OCI-LY7 (cell line): Measurements from ENCODE around the gene CHD2. TPM values are rescaled to one million over a fixed set of nuclear protein-coding genes. Genes with fewer than 3 reads are reported as not detected.

ENCODE experiments used
- BruUV-seq: library from RNA; stranded (reverse); fragments of 400-500 nt; replicated peaks from 2 replicates; lab custom pipeline; 2021; lab: Mats Ljungman, UMichigan
- CTCF ChIA-PET: fragments of 300-600 bp; sonication (Branson Sonifier 250); formaldehyde crosslinking; loops from one replicate; lab custom pipeline; 2022; ENCODE audit warnings: antibody characterized with exemption; ENCODE audit not compliant: unreplicated experiment; lab: Charles Lee
- POLR2A ChIA-PET: fragments of 300-600 bp; sonication (Branson Sonifier 250); formaldehyde crosslinking; loops from one replicate; lab custom pipeline; 2022; ENCODE audit warnings: antibody characterized with exemption; lab: Charles Lee
- DNase-seq: peaks from one replicate; pipeline ENCODE4 v3.0.0-alpha.2; 2015; ENCODE audit warnings: low spot score
- H2AFZ ChIP-seq: fragments of 200-600 bp; sonication (generic), shearing (Covaris generic); 2 replicates; pipeline ENCODE4 v1.6.1; 2014; ENCODE audit warnings: mild to moderate bottlenecking, antibody characterized with exemption, low read length, moderate library complexity
- H3K27ac ChIP-seq: fragments of 200-600 bp; sonication (generic); 2 replicates; pipeline ENCODE4 v1.5.1; 2014; ENCODE audit warnings: mixed run types, low read depth, mild to moderate bottlenecking, moderate library complexity, low read length, inconsistent platforms; ENCODE audit not compliant: poor library complexity, severe bottlenecking
- H3K36me3 ChIP-seq: fragments of 200-600 bp; sonication (generic); 2 replicates; pipeline ENCODE4 v1.6.1; 2014; ENCODE audit warnings: mild to moderate bottlenecking, antibody characterized with exemption, low read length, moderate library complexity, mixed read lengths; ENCODE audit not compliant: insufficient read depth
- H3K4me1 ChIP-seq: fragments of 200-600 bp; sonication (generic); 2 replicates; pipeline ENCODE4 v1.5.1; 2014; ENCODE audit warnings: mild to moderate bottlenecking, low read length; ENCODE audit not compliant: insufficient read depth, poor library complexity, severe bottlenecking
- H3K4me2 ChIP-seq: fragments of 200-600 bp; sonication (generic); 2 replicates; pipeline ENCODE4 v1.6.1; 2014; ENCODE audit warnings: mild to moderate bottlenecking, low read length
- H3K4me3 ChIP-seq: fragments of 200-600 bp; sonication (generic); 2 replicates; pipeline ENCODE4 v1.5.1; 2014; ENCODE audit warnings: mild to moderate bottlenecking, low read depth, low read length; ENCODE audit not compliant: poor library complexity, severe bottlenecking
- H3K79me2 ChIP-seq: fragments of 200-600 bp; sonication (generic); 2 replicates; pipeline ENCODE4 v1.6.1; 2016; ENCODE audit warnings: low read depth, mild to moderate bottlenecking, low read length, moderate library complexity, mixed read lengths; ENCODE audit not compliant: insufficient read depth
- H3K9me2 ChIP-seq: fragments of 200-600 bp; sonication (generic); 2 replicates; pipeline ENCODE4 v1.6.1; 2016; ENCODE audit warnings: mild to moderate bottlenecking, low read length, mixed read lengths; ENCODE audit not compliant: insufficient read depth
- H3K9me3 ChIP-seq: fragments of 200-600 bp; sonication (generic); 2 replicates; pipeline ENCODE4 v1.6.1; 2014; ENCODE audit warnings: mild to moderate bottlenecking, mixed run types, low read length, mixed read lengths
- H4K20me1 ChIP-seq: fragments of 200-600 bp; sonication (generic); 2 replicates; pipeline ENCODE4 v1.6.1; 2014; ENCODE audit warnings: mild to moderate bottlenecking, antibody characterized with exemption, low read length, moderate library complexity, mixed read lengths; ENCODE audit not compliant: insufficient read depth
- CTCF ChIP-seq: fragments of 200-600 bp; sonication (generic); conservative IDR thresholded peaks from 2 replicates; pipeline ENCODE4 v1.5.1; 2014; ENCODE audit warnings: mild to moderate bottlenecking, antibody characterized with exemption, low read length, moderate library complexity, mixed read lengths
- EZH2phosphoT487 ChIP-seq: fragments of 200-600 bp; sonication (generic); IDR thresholded peaks from 2 replicates; pipeline ENCODE4 v1.6.1; 2018; ENCODE audit warnings: low read depth, borderline replicate concordance, mild to moderate bottlenecking, mixed run types, antibody characterized with exemption, low read length, moderate library complexity, mixed read lengths
- intact Hi-C: fragments of 100-400 bp; cut with micrococcal nuclease; formaldehyde crosslinking; loops from one replicate; pipeline ENCODE4 v1.10.0; 2022; ENCODE audit not compliant: unreplicated experiment
- total RNA-seq, 2 experiments: library from RNA; depleted of rRNA in 1 of 2; stranded (reverse); fragments of >200 nt in 1 of 2; shearing (Covaris generic) in 1 of 2; gene quantifications; 2 replicates each; pipeline ENCODE4 v1.2.3, GENCODE V29; 2014 to 2022

CHD2 gene
- total RNA-seq, 2 experiments from 2014 or later = 133 to 213 TPM

DNA sequence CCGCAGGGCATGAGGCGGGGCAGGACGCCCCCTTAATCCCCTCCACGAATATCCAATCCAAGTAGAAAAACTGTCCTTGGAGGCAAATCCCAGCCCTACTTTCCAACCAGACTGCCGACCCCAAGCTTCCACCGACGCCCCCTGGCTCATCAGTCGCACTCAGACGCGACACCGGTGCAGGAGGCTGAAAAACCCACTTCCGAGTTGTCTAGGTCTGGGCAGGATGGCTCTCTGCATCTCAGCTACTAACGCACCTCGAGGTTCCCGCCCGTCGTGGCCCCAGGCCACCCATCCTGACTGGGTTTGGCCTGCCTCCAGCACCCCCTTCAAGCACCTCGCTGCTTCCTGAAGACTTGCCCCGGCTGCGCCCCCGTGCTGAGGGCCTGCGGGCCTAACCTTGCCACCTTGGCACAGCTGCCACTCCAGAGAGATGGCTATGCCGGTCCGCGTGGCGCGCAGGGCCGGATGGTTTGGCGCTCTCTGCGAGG is 173.4 kb downstream of the CHD2 start:
- no peak overlapping the region for H2AFZ ChIP-seq
- no TSS peak for BruUV-seq
- intact Hi-C loops = no loop called here
- CTCF ChIA-PET = no interaction called here
- no peak overlapping the region for H3K4me2 ChIP-seq
- POLR2A ChIA-PET = no interaction called here
- no peak for DNase-seq
- no peaks in the 10 kb centered on the region for H3K9me3 ChIP-seq
- no peaks in the 10 kb centered on the region for H4K20me1 ChIP-seq
- no peaks in the 10 kb centered on the region for H3K79me2 ChIP-seq
- no peaks in the 10 kb centered on the region for H3K4me1 ChIP-seq
- TF ChIP-seq CTCF (no peak), EZH2phosphoT487 (no peak)
- H3K9me2 ChIP-seq = no peaks in the 10 kb centered on the region
- H3K4me3 ChIP-seq = no peak overlapping the region
- H3K36me3 ChIP-seq = no peaks in the 10 kb centered on the region
- H3K27ac ChIP-seq = no peak overlapping the region

- H3K9me2 ChIP-seq = no peaks in the 10 kb centered on the region
- H3K36me3 ChIP-seq = no peaks in the 10 kb centered on the region
- no peak overlapping the region for H2AFZ ChIP-seq
- no peaks in the 10 kb centered on the region for H3K4me1 ChIP-seq
- H3K27ac ChIP-seq = no peak overlapping the region
- no peaks in the 10 kb centered on the region for H4K20me1 ChIP-seq
- H3K9me3 ChIP-seq = no peaks in the 10 kb centered on the region
- H3K4me2 ChIP-seq = no peak overlapping the region
- H3K79me2 ChIP-seq = no peaks in the 10 kb centered on the region
- intact Hi-C loops = no loop called here
- DNase-seq = no peak
- no peak overlapping the region for H3K4me3 ChIP-seq
- TF ChIP-seq EZH2phosphoT487 (no peak), CTCF (no peak)
- ChIA-PET CTCF (interaction anchor here (0.6 kb wide), 1 partner anchor 16 kb away, joined by 3 read pairs; no protein-coding TSS in a partner anchor), POLR2A (interaction anchor here (0.6 kb wide), 1 partner anchor 38 kb away, joined by 3 read pairs; no protein-coding TSS in a partner anchor)
- no TSS peak for BruUV-seq
These were observed 174.5 kb downstream of the CHD2 start for GRCh38 chr15:93074599-93074998.

- H3K79me2 ChIP-seq = no peaks in the 10 kb centered on the region
- CTCF ChIA-PET = no interaction called here
- H3K36me3 ChIP-seq = no peaks in the 10 kb centered on the region
- no peak for DNase-seq
- no TSS peak for BruUV-seq
- TF ChIP-seq CTCF = no peak
- TF ChIP-seq EZH2phosphoT487 = no peak
- H3K4me2 ChIP-seq = no peak overlapping the region
- H3K4me1 ChIP-seq = no peaks in the 10 kb centered on the region
- POLR2A ChIA-PET = interaction anchor here (0.6 kb wide), 1 partner anchor 10 kb away, joined by 3 read pairs; no protein-coding TSS in a partner anchor
- H3K9me3 ChIP-seq = no peaks in the 10 kb centered on the region
- no peaks in the 10 kb centered on the region for H4K20me1 ChIP-seq
- no peak overlapping the region for H3K27ac ChIP-seq
- no peak overlapping the region for H2AFZ ChIP-seq
- intact Hi-C loops = no loop called here
- H3K4me3 ChIP-seq = no peak overlapping the region
- no peaks in the 10 kb centered on the region for H3K9me2 ChIP-seq
These were observed 176.1 kb downstream of the CHD2 start for GRCh38 chr15:93076217-93076616.
